GM12891 (cell line): Measurements from ENCODE around the gene USP1.

Experiments
- POLR2A ChIP-seq: IDR thresholded peaks from 2 replicates; pipeline ENCODE4 v1.6.1; 2011; ENCODE audit warnings: low read depth, low read length, control low read depth
- POU2F2 ChIP-seq: IDR thresholded peaks from 2 replicates; pipeline ENCODE4 v1.6.1; 2011; ENCODE audit warnings: low read depth, mild to moderate bottlenecking, control low read depth, low read length, moderate library complexity
- SPI1 ChIP-seq: IDR thresholded peaks from 2 replicates; pipeline ENCODE4 v1.6.1; 2011; ENCODE audit warnings: low read depth, low read length, control low read depth
- TAF1 ChIP-seq: IDR thresholded peaks from 2 replicates; pipeline ENCODE4 v1.6.1; 2011; ENCODE audit warnings: low read depth, low read length, control low read depth

DNA sequence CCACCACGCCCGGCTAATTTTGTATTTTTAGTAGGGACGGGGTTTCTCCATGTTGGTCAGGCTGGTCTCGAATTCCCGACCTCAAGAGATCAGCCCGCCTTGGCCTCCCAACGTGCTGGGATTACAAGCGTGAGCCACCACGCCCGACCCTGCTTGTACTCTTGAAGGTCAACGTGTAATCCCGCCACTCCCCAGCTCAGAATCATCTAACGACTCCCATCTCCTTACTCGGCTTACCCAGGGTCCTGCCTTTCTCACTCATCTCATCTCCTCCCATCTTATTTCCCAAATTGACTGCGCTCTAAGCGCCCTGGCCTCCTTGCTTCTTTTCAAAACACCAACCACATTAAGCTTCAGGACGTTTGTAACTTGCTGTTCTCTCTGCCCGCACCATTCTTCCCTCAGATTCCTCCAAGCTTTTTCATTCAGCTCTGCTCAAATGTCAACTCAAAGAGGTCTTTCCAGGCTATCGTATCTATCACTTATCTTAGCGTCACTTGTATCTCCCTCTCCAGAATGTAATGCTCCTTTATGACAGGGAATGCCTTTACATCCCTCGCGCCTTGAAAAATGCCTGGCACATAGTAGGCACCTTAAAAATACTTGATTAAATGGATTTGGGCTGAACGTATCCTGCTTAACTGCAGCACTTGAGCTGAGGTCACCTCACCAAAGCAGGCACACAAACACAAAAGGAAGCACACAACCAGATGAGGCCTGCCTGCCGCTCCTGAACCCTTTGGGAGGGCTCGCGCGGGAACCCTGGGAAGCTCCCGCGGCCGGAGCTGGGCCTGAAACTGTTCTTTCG lies 1.4 kb upstream of the USP1 start:
- TF ChIP-seq POLR2A (no peak), TAF1 (no peak), SPI1 (no peak), POU2F2 (no peak)
